ENCODE results near the gene CENATAC.
"Not testable (repeated sequence)": the region's sequence is repeated elsewhere in the genome, so short reads cannot be mapped to it uniquely, and the experiment has no call there.

Gene CENATAC

DNA sequence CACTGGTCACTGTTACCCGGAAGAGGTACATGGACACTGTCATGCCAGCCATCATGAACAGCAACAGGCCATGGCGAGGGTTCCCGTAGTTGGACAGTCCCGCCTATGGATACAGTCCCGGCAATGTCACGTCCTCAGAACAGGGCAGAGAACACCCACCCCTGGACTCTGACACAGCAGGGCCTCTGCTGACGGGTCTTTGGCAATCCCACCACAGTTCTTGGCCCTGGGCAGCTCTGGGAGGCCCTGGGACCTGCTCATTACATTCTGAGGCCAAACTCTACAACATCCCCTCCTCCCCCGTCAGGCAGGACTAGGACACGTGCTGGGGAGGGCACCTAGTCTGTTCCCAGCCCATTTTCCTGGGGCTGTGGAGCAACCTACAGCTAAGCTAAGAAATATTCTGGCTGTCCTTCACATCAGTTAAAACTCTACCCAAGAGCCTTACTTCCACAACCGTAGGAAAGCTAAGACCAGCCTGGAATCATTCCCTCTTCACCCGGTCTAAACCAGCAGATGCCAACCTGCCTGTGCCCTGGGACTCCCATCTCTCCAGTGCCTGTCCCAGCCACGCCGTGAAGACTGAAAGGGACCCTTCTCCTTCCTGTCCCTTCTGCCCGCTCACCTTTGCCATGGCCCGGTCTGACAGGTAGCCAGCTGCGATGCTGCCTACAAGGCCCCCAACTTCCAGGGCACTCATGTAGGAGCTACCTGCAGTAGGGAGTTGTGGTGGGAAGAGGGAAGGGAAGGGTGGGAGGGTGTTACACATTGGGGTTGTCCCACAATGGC lies 28.2 kb downstream of the CENATAC start:
- no peak for DNase-seq (ENCODE audit: low spot score)
- no peak for FAIRE-seq

DNA sequence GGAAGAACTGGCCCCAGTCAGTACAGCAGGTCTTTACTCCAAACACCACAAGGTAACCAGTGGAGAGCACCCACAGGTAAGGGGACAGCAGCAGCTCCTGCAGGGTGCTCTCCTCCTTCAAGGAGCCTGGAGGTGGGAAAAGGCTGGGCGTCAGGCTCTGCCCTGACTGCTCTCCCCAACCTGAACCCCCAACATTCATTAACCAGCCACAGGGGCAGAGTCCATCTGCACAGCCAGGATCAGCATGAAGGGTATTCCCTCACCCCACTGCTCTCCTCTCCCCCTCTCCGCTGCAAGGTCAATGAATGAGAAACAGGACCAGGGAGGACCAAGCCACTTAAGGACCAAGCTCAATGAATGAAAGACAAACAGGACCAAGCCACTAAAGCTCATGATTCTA lies 29.0 kb downstream of the CENATAC start:
- FAIRE-seq = no peak
- DNase-seq (ENCODE audit: low spot score) = no peak

DNA sequence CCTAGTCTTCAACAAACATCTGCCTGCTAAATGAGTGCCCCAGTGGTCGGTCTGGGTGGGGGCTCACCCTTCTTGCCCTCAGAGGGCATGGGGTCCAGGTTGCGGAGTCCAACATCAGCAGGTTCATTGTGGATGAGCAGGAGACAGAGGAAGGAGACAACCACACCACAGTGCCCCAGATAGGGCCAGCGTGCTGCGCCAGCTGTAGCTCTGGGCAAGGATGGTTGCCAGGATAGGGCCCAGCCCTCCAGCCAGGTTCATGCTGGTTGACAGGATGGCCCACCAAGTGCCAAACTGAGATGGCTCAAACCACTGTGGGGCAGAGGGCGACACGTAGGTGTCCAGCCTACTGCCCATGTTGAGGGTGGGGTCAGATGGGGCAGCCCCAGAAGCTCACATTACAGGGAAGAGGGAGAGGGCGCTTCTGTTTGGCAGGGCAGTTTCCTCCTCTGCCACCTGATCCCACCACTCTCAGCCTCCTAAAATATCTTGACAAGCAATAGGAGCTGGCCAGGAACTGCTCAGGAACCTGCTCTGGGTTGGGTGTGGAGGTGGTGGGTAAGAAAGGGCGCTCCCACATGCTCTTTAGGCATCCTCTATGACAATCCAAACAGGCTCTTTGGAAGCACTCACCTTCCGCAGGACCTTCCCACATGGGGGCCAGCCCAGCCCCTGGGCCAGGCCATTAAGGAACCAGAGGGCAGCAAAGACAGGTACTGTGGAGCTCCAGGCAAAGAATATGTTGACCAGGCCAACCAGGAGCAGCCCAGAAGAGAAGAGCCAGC lies 29.8 kb downstream of the CENATAC start:
- no peak for DNase-seq (ENCODE audit: low spot score)
- FAIRE-seq = no peak

DNA sequence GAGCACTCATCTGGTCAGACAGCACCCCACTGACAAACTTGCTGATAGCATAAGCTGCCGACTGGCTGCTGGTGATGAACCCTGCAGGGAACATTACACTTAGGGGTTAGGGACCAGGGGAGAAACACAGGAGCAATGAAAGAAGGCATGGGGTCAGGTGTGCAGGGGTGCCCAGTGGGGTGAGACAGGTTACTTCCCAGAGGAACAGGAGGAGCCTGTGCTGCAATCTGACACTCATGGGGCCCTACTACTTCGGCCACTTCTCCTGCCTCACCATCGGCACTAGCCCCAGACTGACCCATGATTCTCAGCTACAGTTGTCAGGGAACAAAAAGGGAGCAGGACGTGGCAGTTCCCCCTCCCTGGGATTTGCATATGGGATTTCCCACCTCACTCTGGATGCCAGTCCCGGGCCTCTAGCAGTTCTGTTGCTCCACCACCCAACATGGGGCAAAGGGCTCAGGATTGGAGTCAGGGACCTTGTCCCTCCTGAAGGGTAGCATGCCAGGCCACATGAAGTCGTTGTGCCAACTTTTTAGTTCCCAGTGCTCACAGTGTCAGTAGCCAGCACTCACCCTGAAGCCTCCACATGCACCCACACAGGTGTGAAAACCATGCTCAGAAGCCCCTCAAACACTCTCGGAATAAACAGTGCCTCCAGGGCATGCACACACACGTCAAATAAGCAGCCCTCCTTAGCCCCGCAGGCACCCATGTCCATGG lies 30.6 kb downstream of the CENATAC start:
- no peak for DNase-seq (ENCODE audit: low spot score)
- FAIRE-seq = no peak

DNA sequence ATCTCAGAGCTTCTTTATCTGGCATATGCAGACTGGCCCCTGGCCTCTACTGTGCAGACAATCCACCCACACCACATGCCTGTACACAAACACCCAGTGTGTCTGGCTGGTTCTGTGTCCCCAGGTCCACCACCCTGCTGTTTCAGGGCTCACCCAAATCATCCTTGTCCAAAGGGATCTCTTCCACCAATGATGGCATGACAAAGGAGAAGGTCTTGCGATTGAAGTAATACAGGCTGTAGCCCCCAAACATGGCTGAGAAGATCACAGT lies 31.1 kb downstream of the CENATAC start:
- DNase-seq (ENCODE audit: low spot score) (no peak), FAIRE-seq (no peak)

DNA sequence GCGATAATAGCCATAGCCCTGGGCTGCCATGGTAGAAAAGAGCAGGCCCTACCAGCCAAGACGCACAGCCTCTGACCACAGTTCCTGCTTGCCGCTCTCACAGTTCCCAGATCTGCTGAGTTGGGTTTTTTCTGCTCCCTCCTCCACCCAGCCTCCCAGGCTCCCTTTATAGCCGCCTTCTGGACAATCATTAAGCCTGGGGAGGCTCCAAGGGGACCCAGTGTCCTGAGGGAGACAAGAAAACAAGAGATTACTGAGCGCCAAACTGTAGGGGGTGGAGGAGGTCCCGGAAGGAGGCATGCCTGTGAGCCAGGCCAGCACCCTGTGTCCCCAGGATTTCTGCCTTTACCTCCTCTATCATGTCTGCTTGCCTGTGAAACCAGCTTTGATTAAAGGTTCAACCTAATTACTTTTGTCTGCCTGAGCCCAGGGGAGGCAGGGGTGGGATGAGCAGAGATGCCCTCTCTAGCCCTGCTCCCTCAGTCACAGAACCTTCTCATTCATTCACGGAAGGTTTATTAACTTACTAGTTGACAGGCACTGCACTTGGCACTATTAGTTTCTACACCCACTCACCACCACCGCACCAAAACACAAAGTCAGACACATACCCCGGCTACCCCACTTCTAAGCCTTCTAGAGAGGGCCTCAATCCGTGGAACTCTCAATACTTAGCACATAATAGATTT lies 31.5 kb downstream of the CENATAC start:
- FAIRE-seq (peak; percentile 90), DNase-seq (ENCODE audit: low spot score) (peak; percentile 85)

DNA sequence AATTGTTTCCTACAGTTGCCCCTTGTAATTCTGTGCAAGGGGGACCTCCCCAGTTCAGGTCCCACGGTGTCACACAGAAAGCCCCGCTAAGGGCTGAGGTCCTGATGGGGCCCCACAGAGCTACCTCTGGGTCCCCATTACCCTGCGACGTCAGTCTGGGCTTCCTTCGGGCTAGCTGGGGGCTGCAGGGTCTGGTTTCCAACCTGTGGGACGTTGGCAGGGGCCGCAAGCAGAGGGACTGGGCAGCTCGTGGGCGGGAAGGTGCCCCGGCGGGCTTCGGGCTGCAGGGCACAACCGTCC lies 32.0 kb downstream of the CENATAC start:
- DNase-seq (ENCODE audit: low spot score) (no peak), FAIRE-seq (no peak)

DNA sequence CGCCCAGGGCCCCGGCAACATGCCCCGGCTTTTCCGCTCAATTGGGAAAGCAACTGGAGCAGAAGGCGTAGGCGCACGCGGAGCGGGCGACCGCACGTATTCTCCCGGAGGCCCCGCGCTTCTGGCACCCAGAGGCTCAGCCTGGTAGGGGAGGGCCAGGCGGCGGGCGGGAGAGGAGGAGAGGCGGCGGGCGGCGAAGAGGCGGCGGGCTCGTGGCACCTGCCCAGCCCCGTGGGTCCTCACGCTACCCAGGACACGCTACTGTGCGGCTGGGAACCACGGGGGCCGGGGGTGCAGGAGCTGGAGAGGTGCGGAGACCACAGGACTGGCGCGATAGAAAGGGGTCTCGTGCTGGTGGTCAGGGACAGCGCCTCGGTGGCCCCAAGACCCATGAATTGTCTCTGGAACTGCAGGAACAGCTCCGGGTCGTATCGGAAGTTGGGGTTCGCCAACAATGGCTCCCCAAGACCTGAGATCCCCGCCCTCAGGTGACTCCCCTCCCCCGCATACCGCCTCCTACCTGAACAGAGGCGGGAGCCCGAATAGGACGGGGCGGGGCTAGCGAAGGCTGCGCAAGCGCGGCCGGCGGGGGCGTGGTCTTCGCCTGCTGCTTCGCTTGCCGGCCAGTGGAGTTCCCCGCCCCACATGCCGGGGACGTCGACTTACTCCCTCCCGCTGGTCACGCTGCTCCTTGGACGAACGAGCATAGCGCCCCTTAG lies 32.5 kb downstream of the CENATAC start, which contains the start of gene SLC37A4:
SLC37A4 (minus strand) TSS at position 549 of the 719 bp plus-strand sequence.
- FAIRE-seq = peak; percentile 74
- DNase-seq (ENCODE audit: low spot score) = peak; percentile 90

DNA sequence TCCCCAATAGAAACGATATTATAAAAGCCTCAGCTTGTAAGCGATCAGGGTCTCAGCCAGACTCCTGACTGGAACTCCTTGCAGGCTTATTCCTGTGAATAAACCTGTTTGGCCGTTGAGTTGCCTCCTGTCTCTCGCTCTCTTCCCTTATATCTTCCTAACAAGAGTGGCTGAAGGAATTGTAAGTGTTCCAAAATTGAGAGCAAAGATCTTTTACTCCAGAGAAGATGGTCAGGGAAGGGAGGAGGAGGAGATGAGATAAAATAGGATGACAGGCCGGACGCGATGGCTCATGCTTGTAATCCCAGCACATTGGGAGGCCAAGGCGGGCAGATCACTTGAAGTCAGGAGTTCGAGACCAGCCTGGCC lies 34.0 kb downstream of the CENATAC start:
- no peak for DNase-seq (ENCODE audit: low spot score)
- no peak for FAIRE-seq

DNA sequence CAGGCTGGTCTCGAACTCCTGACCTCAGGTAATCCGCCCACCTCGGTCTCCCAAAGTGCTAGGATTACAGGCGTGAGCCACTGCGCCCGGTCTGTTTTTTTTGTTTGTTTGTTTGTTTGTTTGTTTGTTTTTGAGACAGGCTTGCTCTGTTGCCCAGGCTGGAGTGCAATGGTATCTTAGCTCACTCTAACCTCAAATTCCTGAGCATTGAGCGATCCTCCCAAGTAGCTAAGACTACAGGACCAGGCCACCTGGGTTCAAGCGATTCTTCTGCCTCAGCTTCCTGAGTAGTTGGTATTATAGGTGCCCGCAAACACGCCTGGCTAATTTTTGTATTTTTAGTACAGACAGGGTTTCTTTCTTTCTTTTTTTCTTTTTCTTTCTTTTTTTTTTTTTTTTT lies 35.5 kb downstream of the CENATAC start:
- not testable (repeated sequence) for DNase-seq (ENCODE audit: low spot score)

DNA sequence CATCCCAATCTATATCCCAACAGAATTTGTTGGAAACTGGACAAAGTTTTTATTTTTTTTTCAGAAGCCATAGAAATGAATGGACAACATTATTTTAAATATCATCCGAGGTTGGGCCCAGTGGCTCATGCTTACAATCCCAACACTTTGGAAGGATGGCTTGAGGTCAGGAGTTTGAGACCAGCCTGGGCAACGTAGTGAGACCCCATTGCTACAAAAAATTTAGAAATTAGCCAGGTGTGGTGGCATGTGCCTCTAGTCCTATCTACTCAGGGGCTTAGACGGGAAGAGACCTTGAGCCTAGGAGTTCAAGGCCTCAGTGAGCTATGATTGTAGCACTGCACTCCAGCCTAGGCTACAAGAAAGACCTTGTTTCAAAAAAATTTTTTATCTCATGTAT lies 36.9 kb downstream of the CENATAC start:
- DNase-seq (ENCODE audit: low spot score) (no peak), FAIRE-seq (no peak)

More for the DNA sequence above, 35.5 kb downstream of the CENATAC start:
- FAIRE-seq = not testable (repeated sequence)

DNA sequence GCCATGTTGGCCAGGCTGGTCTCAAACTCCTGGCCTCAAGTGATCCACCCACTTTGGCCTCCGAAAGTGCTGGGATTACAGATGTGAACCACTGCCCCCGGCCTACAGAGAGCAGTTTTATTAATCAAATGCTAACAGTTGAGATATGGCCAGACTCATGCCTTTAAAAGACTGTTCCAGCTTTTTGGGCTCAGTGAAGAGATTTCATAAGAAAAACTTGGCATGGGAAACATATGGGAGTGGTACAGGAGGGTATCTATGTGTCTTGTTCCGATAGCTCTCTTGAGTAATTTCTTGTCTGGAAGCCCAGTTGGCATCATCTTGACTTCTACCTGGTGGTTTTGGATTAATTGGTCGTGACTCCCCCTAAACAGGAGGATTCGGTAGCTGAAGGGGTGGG lies 40.9 kb downstream of the CENATAC start:
- FAIRE-seq = no peak
- no peak for DNase-seq (ENCODE audit: low spot score)

DNA sequence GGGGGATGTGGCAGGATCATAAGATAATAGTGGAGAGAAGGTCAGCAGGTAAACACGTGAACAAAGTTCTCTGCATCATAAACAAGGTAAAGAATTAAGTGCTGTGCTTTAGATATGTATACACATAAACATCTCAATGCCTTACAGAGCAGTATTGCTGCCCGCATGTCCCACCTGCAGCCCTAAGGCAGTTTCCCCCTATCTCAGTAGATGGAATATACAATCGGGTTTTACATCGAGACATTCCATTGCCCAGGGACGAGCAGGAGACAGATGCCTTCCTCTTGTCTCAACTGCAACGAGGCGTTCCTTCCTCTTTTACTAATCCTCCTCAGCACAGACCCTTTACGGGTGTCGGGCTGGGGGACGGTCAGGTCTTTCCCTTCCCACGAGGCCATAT lies 41.5 kb downstream of the CENATAC start:
- not testable (repeated sequence) for FAIRE-seq; DNase-seq (ENCODE audit: low spot score)

DNA sequence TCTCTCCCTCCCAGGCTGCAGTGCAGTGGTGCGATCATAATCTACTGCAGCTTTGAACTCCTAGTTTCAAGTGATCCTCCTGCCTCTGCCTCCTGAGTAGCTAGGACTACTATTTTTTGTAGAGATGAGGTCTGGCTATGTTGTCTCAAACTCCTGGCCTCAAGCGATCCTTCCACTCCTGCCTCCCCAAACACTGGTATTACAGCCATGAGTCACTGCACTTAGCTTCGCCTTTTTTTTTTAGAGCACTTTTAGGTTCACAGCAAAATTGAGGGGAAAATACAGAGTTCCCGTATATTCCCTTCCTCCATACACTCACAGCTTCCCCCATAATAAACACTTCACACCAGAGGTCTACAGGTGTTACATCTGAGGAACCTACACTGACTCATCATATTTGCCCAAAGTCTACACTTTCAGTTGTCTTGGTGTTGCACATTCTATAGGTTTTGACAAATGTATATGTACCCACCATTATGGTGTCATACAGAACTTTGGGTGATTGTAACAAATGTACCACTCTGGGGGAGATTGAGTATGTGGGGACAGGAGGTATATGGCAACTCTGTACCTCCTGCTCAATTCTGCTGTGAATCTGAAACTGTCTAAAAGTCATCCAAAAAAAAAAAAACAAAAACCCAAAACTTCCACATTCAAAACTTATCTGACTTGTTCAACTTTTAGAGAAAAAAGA lies 44.0 kb downstream of the CENATAC start:
- FAIRE-seq = no peak
- DNase-seq (ENCODE audit: low spot score) = no peak

DNA sequence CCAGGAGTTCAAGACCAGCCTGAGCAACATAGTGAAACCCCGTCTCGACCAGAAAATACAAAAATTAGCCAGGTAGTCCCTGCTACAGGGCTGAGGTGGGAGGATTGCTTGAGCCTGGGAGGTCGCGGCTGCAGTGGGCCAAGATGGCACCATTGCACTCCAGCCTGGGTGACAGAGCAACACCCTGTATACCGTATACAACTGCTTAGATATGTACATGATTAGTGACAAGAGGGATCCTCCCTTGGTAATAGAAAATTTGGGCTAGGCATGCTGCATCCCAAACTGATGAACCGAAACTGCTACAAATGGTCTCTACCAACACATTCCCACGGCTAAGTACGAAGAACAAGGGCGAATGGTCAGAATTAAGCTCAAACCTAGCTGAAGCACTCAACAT lies 45.0 kb downstream of the CENATAC start:
- no peak for FAIRE-seq
- no peak for DNase-seq (ENCODE audit: low spot score)

DNA sequence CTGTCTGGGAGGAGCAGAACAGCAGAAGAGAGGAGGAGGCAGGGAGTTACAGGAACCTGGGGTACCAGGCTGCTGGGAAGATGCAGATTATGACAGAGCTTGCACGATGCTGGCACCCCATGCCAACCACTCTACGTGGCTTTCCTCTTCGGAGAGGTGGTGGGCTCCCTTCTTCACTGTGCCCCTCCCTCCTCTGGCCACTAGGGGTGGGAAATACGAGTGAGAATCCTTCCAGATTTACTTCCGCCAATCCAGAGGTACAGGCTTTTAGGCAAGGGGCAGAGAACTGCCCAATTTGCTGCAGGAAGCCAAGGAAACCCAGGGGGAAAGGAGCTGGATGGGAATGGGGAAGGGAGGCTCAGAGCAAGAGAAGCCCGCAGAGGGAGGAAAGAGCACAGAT lies 46.8 kb downstream of the CENATAC start:
- DNase-seq (ENCODE audit: low spot score) (no peak), FAIRE-seq (no peak)

DNA sequence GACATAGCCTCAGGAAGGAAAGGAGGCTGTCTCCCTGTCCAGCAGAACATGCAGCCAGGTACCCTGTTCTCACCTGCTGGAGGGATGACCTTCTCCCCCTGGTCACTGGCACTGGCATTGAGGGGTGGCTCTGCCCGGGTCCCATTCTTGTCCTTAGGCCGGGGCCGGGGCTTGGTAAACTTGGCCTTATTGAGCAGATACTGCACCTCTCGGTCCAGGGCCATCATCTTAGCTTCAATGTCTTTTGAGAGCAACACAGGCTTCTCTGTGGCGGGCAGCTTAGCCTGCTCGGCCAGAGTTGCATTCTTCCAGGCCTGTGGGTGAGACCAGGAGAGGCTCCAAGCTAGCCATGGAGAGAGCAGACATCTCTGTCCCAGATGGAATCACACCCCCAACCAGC lies 48.6 kb downstream of the CENATAC start:
- DNase-seq (ENCODE audit: low spot score) (no peak), FAIRE-seq (no peak)

DNA sequence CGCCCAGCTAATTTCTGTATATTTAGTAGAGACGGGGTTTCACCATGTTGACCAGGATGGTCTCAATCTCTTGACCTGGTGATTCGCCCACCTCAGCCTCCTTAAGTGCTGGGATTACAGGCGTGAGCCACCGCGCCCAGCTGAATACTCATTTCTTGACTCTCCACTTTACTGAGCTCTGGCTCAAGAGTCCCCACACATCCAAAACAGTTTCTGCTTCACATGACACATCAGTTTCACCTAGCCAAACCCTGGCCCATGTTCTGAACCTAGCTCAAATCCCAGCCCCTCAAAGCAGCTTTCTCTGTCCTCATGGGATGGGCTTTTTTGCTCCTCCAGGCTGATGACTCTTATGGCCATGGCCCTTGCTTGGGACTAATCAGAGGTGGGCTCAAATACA lies 49.3 kb downstream of the CENATAC start:
- DNase-seq (ENCODE audit: low spot score) (no peak), FAIRE-seq (no peak)

DNA sequence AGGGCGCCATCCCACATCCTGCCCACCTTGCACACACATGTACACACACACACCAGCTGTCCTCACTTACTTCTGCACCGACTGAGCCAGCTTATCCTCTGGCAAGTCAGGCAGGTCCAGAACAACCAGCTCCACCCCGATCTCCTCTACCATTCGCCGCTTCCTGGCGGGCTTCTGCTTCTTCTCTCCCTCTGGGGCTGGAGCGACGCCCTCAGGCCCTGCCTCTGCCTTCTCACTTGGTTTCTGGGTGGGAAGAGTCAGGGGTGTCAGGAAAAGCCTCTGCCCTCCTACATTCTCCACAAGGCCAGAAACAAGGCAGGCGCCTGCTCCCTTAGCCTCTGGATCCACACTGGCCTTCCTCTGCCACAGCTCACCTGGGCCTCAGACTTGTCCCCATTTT lies 50.7 kb downstream of the CENATAC start:
- FAIRE-seq (no peak), DNase-seq (ENCODE audit: low spot score) (no peak)

DNA sequence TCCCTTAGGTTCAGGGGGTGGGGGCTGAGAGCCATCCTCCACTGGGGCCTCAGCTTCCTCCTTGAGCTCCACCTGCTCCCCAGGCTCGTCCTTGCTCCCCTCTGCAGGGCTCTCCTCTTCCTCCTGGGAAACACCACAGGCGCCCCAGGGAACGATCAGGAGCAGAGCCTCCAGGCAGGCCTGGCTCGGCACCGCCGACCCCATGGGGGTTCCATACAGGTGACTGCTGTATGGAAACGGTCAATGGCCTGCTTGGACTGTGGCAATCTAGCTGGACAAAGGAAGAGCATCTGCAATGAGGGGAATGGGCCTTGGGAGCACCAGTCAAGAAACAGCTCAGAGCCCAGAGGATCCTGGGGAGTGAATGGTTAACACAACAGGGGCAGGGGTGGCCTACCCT lies 51.1 kb downstream of the CENATAC start:
- FAIRE-seq (no peak), DNase-seq (ENCODE audit: low spot score) (no peak)

Data from RCC 7860 (cell line).